Astrocyte (in vitro differentiated cells and primary cell): Measurements from ENCODE around the gene LAYN. TPM values are rescaled to one million over a fixed set of nuclear protein-coding genes. Genes with fewer than 3 reads are reported as not detected.

Experiments used
- DNase-seq: peaks from one replicate; pipeline ENCODE4 v3.0.0-alpha.2; 2010; ENCODE audit warnings: low read depth
- FAIRE-seq: peaks from 2 replicates; lab custom pipeline; 2011; peaks lifted over from hg19 to GRCh38; lab: Jason Lieb, UNC
- H2AFZ ChIP-seq: 2 replicates; pipeline ENCODE4 v1.6.0; 2012; ENCODE audit warnings: low read depth, low read length, inconsistent platforms
- H3K27ac ChIP-seq: 2 replicates; pipeline ENCODE4 v1.5.1; 2011; ENCODE audit warnings: low read depth, low read length, inconsistent platforms
- H3K27me3 ChIP-seq: 2 replicates; pipeline ENCODE4 v1.6.0; 2011; ENCODE audit warnings: low read length, inconsistent platforms; ENCODE audit not compliant: insufficient read depth
- H3K36me3 ChIP-seq: 2 replicates; pipeline ENCODE4 v1.5.1; 2011; ENCODE audit warnings: low read length, inconsistent platforms; ENCODE audit not compliant: insufficient read depth
- H3K4me1 ChIP-seq: 2 replicates; pipeline ENCODE4 v1.5.1; 2011; ENCODE audit warnings: low read length, inconsistent platforms; ENCODE audit not compliant: insufficient read depth
- H3K4me2 ChIP-seq: 2 replicates; pipeline ENCODE4 v1.6.0; 2012; ENCODE audit warnings: low read length, inconsistent platforms
- H3K4me3 ChIP-seq: 2 replicates; pipeline ENCODE4 v1.5.1; 2011; ENCODE audit warnings: low read depth, mild to moderate bottlenecking, low read length, inconsistent platforms; ENCODE audit not compliant: insufficient read depth
- H3K79me2 ChIP-seq: 2 replicates; pipeline ENCODE4 v1.6.0; 2012; ENCODE audit warnings: mild to moderate bottlenecking, low read length, inconsistent platforms; ENCODE audit not compliant: insufficient read depth
- H3K9ac ChIP-seq: 2 replicates; pipeline ENCODE4 v1.6.0; 2012; ENCODE audit warnings: mild to moderate bottlenecking, low read length, inconsistent platforms
- H3K9me3 ChIP-seq: 2 replicates; pipeline ENCODE4 v1.5.1; 2012; ENCODE audit warnings: low read depth, mild to moderate bottlenecking, low read length, inconsistent platforms; ENCODE audit not compliant: insufficient read depth
- H4K20me1 ChIP-seq: 2 replicates; pipeline ENCODE4 v1.6.0; 2012; ENCODE audit warnings: low read length, inconsistent platforms; ENCODE audit not compliant: insufficient read depth
- H3K27ac Mint-ChIP-seq: one replicate; pipeline ENCODE4 v1.8.0; 2021; ENCODE audit warnings: mild to moderate bottlenecking, mixed read lengths; ENCODE audit not compliant: unreplicated experiment
- H3K27me3 Mint-ChIP-seq: one replicate; pipeline ENCODE4 v1.8.0; 2021; ENCODE audit warnings: low read depth, mixed read lengths; ENCODE audit not compliant: unreplicated experiment
- H3K36me3 Mint-ChIP-seq: one replicate; pipeline ENCODE4 v1.8.0; 2021; ENCODE audit warnings: low read depth, mixed read lengths; ENCODE audit not compliant: unreplicated experiment
- H3K4me1 Mint-ChIP-seq: one replicate; pipeline ENCODE4 v1.8.0; 2021; ENCODE audit warnings: low read depth, mixed read lengths; ENCODE audit not compliant: unreplicated experiment
- H3K4me3 Mint-ChIP-seq: one replicate; pipeline ENCODE4 v1.8.0; 2021; ENCODE audit warnings: mild to moderate bottlenecking, moderate library complexity, mixed read lengths; ENCODE audit not compliant: unreplicated experiment
- H3K9me3 Mint-ChIP-seq: one replicate; pipeline ENCODE4 v1.8.0; 2021; ENCODE audit warnings: mild to moderate bottlenecking, mixed read lengths; ENCODE audit not compliant: unreplicated experiment
- CTCF ChIP-seq: IDR thresholded peaks from 2 replicates; pipeline ENCODE4 v1.5.1; 2011; ENCODE audit warnings: low read depth, mild to moderate bottlenecking, inconsistent platforms, low read length, moderate library complexity; ENCODE audit not compliant: insufficient read depth
- EZH2 ChIP-seq: IDR thresholded peaks from 2 replicates; pipeline ENCODE4 v1.6.1; 2012; ENCODE audit warnings: mild to moderate bottlenecking, low read length, inconsistent platforms; ENCODE audit not compliant: insufficient read depth
- total RNA-seq: library from RNA; stranded (reverse); gene quantifications from 2 replicates; pipeline ENCODE4 v1.2.1, GENCODE V29; 2021

The LAYN gene
- total RNA-seq, 1 donor from 2014 or later = 54.5 TPM

GRCh38 chr11:111562692-111563389 lies 22.3 kb downstream of the LAYN start:
- no peak overlapping the region for H3K4me3 Mint-ChIP-seq
- no peaks in the 10 kb centered on the region for H3K9me3 Mint-ChIP-seq
- peak overlapping the region; percentile 55 for H3K9ac ChIP-seq
- FAIRE-seq (no peak), DNase-seq (no peak)
- no peak overlapping the region for H2AFZ ChIP-seq
- H3K27me3 ChIP-seq = no peaks in the 10 kb centered on the region
- no peak overlapping the region for H3K4me3 ChIP-seq
- H3K27ac ChIP-seq = peak overlapping the region; percentile 76
- peak overlapping the region; percentile 93 for H3K27ac Mint-ChIP-seq
- H3K36me3 Mint-ChIP-seq = peaks cover 10% of the 10 kb centered on the region
- peaks cover 14% of the 10 kb centered on the region for H3K36me3 ChIP-seq
- no peak overlapping the region for H3K4me2 ChIP-seq
- no peaks in the 10 kb centered on the region for H3K9me3 ChIP-seq
- H3K79me2 ChIP-seq = no peaks in the 10 kb centered on the region
- no peak for TF ChIP-seq EZH2
- no peak for TF ChIP-seq CTCF
- no peaks in the 10 kb centered on the region for H3K27me3 Mint-ChIP-seq
- peaks cover 18% of the 10 kb centered on the region for H3K4me1 Mint-ChIP-seq
- peaks cover 33% of the 10 kb centered on the region for H3K4me1 ChIP-seq
- no peaks in the 10 kb centered on the region for H4K20me1 ChIP-seq

GRCh38 chr11:111565114-111565720 lies 24.7 kb downstream of the LAYN start:
- Mint-ChIP-seq H3K4me3 (no peak overlapping the region), H3K9me3 (no peaks in the 10 kb centered on the region), H3K36me3 (peaks cover 7% of the 10 kb centered on the region), H3K4me1 (peaks cover 16% of the 10 kb centered on the region), H3K27me3 (no peaks in the 10 kb centered on the region), H3K27ac (peak overlapping the region; percentile 26)
- Histone ChIP-seq H4K20me1 (no peaks in the 10 kb centered on the region), H3K4me1 (peaks cover 25% of the 10 kb centered on the region), H3K27ac (no peak overlapping the region), H3K79me2 (no peaks in the 10 kb centered on the region), H3K4me2 (no peak overlapping the region), H2AFZ (no peak overlapping the region), H3K9me3 (no peaks in the 10 kb centered on the region), H3K4me3 (no peak overlapping the region), H3K36me3 (peaks cover 6% of the 10 kb centered on the region), H3K27me3 (no peaks in the 10 kb centered on the region), H3K9ac (no peak overlapping the region)
- no peak for TF ChIP-seq EZH2
- TF ChIP-seq CTCF = peak; percentile 92
- FAIRE-seq = no peak
- no peak for DNase-seq

- Histone ChIP-seq H3K79me2 (no peaks in the 10 kb centered on the region), H3K9ac (no peak overlapping the region), H3K4me1 (peaks cover 21% of the 10 kb centered on the region), H3K27ac (no peak overlapping the region), H4K20me1 (no peaks in the 10 kb centered on the region), H2AFZ (no peak overlapping the region), H3K4me2 (no peak overlapping the region), H3K4me3 (no peak overlapping the region), H3K9me3 (no peaks in the 10 kb centered on the region), H3K36me3 (no peaks in the 10 kb centered on the region), H3K27me3 (no peaks in the 10 kb centered on the region)
- TF ChIP-seq EZH2 = no peak
- TF ChIP-seq CTCF = no peak
- DNase-seq (no peak), FAIRE-seq (no peak)
- Mint-ChIP-seq H3K36me3 (peaks cover 6% of the 10 kb centered on the region), H3K4me1 (peaks cover 16% of the 10 kb centered on the region), H3K4me3 (no peak overlapping the region), H3K9me3 (no peaks in the 10 kb centered on the region), H3K27me3 (peaks cover 2% of the 10 kb centered on the region), H3K27ac (no peak overlapping the region)
Observed at GRCh38 chr11:111566324-111566723, 25.8 kb downstream of the LAYN start.
